Endothelial cell of umbilical vein (primary cell): ENCODE data around the gene CAMK2B. TPM values are rescaled to one million over a fixed set of nuclear protein-coding genes. Genes with fewer than 3 reads are reported as not detected.

Experiments used
- BruUV-seq: library from RNA; stranded (reverse); fragments of 400-500 nt; replicated peaks from 2 replicates; lab custom pipeline; 2021; lab: Mats Ljungman, UMichigan
- CTCF ChIA-PET: fragments of 300-600, 350-600 bp; sonication (Branson Sonifier 250); formaldehyde crosslinking; loops from one replicate; lab custom pipeline; 2021; ENCODE audit warnings: antibody characterized with exemption, inconsistent platforms; lab: Charles Lee
- POLR2A ChIA-PET: fragments of 300-600, 350-600 bp; sonication (Branson Sonifier 250); formaldehyde crosslinking; loops from one replicate; lab custom pipeline; 2021; ENCODE audit warnings: antibody characterized with exemption, inconsistent platforms; lab: Charles Lee
- DNase-seq: peaks from one replicate; pipeline ENCODE4 v3.0.0-alpha.2; 2011; ENCODE audit warnings: low read depth, low spot score
- FAIRE-seq: peaks from 2 replicates; lab custom pipeline; 2011; peaks lifted over from hg19 to GRCh38; lab: Jason Lieb, UNC
- H2AFZ ChIP-seq: 2 replicates; pipeline ENCODE4 v1.6.0; 2012; ENCODE audit warnings: low read depth, low read length, control low read depth, inconsistent platforms
- H3K27ac ChIP-seq: 2 replicates; pipeline ENCODE4 v1.5.1; 2011; ENCODE audit warnings: low read depth, mild to moderate bottlenecking, control low read depth, low read length, moderate library complexity; ENCODE audit not compliant: insufficient read depth
- H3K27me3 ChIP-seq, 2 experiments: 2 replicates each; pipeline versions ENCODE4 v1.6.0 to v1.6.1; 2011; ENCODE audit warnings: low read length in 2 of 2, mixed read lengths in 1 of 2; ENCODE audit not compliant: control insufficient read depth in 2 of 2, insufficient read depth in 2 of 2
- H3K36me3 ChIP-seq, 2 experiments: 2 replicates in 1 of 2; 3 replicates in 1 of 2; pipeline ENCODE4 v1.5.1; 2011; ENCODE audit warnings: low read length in 2 of 2, mild to moderate bottlenecking in 1 of 2, moderate library complexity in 1 of 2; ENCODE audit not compliant: control insufficient read depth in 2 of 2, insufficient read depth in 2 of 2; ENCODE audit errors: extremely low read depth in 1 of 2
- H3K4me1 ChIP-seq: 3 replicates; pipeline ENCODE4 v1.5.1; 2011; ENCODE audit warnings: mild to moderate bottlenecking, low read length; ENCODE audit not compliant: control insufficient read depth, insufficient read depth; ENCODE audit errors: extremely low read depth
- H3K4me2 ChIP-seq: 2 replicates; pipeline ENCODE4 v1.6.1; 2011; ENCODE audit warnings: low read length, control low read depth, mixed read lengths; ENCODE audit not compliant: insufficient read depth
- H3K4me3 ChIP-seq, 3 experiments: fragments of 200-600 bp in 1 of 3; sonication (generic), shearing (Covaris generic) in 1 of 3; replicated peaks in 1 of 3; 2 replicates each; pipeline ENCODE4 v1.5.1; 2011 to 2016; ENCODE audit warnings: control low read depth in 3 of 3, low read length in 3 of 3, mild to moderate bottlenecking in 2 of 3, inconsistent platforms in 1 of 3, low read depth in 1 of 3, moderate library complexity in 1 of 3; ENCODE audit not compliant: insufficient read depth in 1 of 3
- H3K79me2 ChIP-seq: 2 replicates; pipeline ENCODE4 v1.6.0; 2012; ENCODE audit warnings: low read length, inconsistent platforms; ENCODE audit not compliant: control insufficient read depth, insufficient read depth
- H3K9ac ChIP-seq: replicated peaks from 2 replicates; pipeline ENCODE3; 2011; ENCODE audit warnings: low read length, control low read depth; ENCODE audit not compliant: insufficient read depth; ENCODE audit errors: extremely low read depth
- H3K9me1 ChIP-seq: replicated peaks from 3 replicates; pipeline ENCODE4 v1.6.0; 2011; ENCODE audit warnings: mild to moderate bottlenecking, low read length; ENCODE audit not compliant: control insufficient read depth, insufficient read depth; ENCODE audit errors: extremely low read depth
- H3K9me3 ChIP-seq: replicated peaks from 2 replicates; pipeline ENCODE4 v1.5.1; 2012; ENCODE audit warnings: low read length, inconsistent platforms; ENCODE audit not compliant: control insufficient read depth, insufficient read depth
- H4K20me1 ChIP-seq: replicated peaks from 2 replicates; pipeline ENCODE3; 2011; ENCODE audit warnings: mild to moderate bottlenecking, low read length; ENCODE audit not compliant: control insufficient read depth, insufficient read depth; ENCODE audit errors: extremely low read depth
- EZH2 ChIP-seq: IDR thresholded peaks from 2 replicates; pipeline ENCODE4 v1.6.1; 2012; ENCODE audit warnings: borderline replicate concordance, low read depth, mild to moderate bottlenecking, moderate library complexity, low read length, inconsistent platforms; ENCODE audit not compliant: severe bottlenecking
- FOS ChIP-seq: IDR thresholded peaks from 2 replicates; pipeline ENCODE4 v1.6.1; 2011; ENCODE audit warnings: mild to moderate bottlenecking, low read length, moderate library complexity, borderline replicate concordance; ENCODE audit not compliant: insufficient read depth
- GATA2 ChIP-seq: IDR thresholded peaks from 2 replicates; pipeline ENCODE4 v1.7.0; 2011; ENCODE audit warnings: low read depth, mild to moderate bottlenecking, moderate library complexity, mixed read lengths, low read length; ENCODE audit not compliant: insufficient read length, insufficient read depth
- JUN ChIP-seq: IDR thresholded peaks from 2 replicates; pipeline ENCODE4 v1.6.1; 2011; ENCODE audit warnings: borderline replicate concordance, low read depth; ENCODE audit not compliant: insufficient read length, insufficient read depth
- MYC ChIP-seq: IDR thresholded peaks from one replicate; pipeline ENCODE4 v1.6.1; 2011; ENCODE audit warnings: mild to moderate bottlenecking, low read depth, low read length
- POLR2A ChIP-seq: IDR thresholded peaks from 2 replicates; pipeline ENCODE4 v1.6.1; 2012; ENCODE audit warnings: low read depth, mild to moderate bottlenecking, control low read depth, low read length
- POLR2AphosphoS5 ChIP-seq: IDR thresholded peaks from 2 replicates; pipeline ENCODE4 v1.6.1; 2012; ENCODE audit warnings: low read depth, mild to moderate bottlenecking, control low read depth, low read length, moderate library complexity; ENCODE audit not compliant: insufficient read depth
- dilution Hi-C: fragments of 300-500 bp; cut with MboI; formaldehyde crosslinking; loops from one replicate; pipeline ENCODE4 v1.15.0; 2019; ENCODE audit warnings: low sequenced_read_pairs; ENCODE audit not compliant: extremely low pct_ligation_motif_present
- intact Hi-C: fragments of 100-400 bp; cut with micrococcal nuclease; formaldehyde crosslinking; loops from one replicate; pipeline ENCODE4 v1.10.0; 2022
- polyA plus RNA-seq, 4 experiments: library from polyadenylated mRNA; depleted of rRNA in 3 of 4; stranded (reverse) in 3 of 4; unstranded in 1 of 4; fragments of >200 nt; gene quantifications; 2 replicates each; pipeline versions ENCODE4 v1.2.1 to v1.2.3, GENCODE V29; 2011 to 2012; ENCODE audit warnings: missing spikeins in 1 of 4
- total RNA-seq: library from RNA; stranded (reverse); gene quantifications from 2 replicates; pipeline ENCODE4 v1.2.3, GENCODE V29; 2021
- TF ChIP-seq, protein P1 (sequence below), 2 donors: IDR thresholded peaks; 1 replicate in 1 of 2; 2 replicates in 1 of 2; pipeline ENCODE4 v1.5.1; 2011; ENCODE audit warnings: low read length in 2 of 2, mild to moderate bottlenecking in 2 of 2, moderate library complexity in 2 of 2, control low read depth in 1 of 2, inconsistent platforms in 1 of 2, low read depth in 1 of 2; ENCODE audit not compliant: insufficient read depth in 1 of 2; ENCODE audit errors: extremely low read depth in 1 of 2
- TF ChIP-seq, protein P2 (sequence below): IDR thresholded peaks from 2 replicates; pipeline ENCODE4 v1.6.1; 2011; ENCODE audit not compliant: insufficient read depth, insufficient read length

Gene CAMK2B
- total and polyA plus RNA-seq, 2 donors (not counting 3 experiments of a cell fraction or from before 2014, with no cell fraction given): 0.57 to 1.6 TPM

GRCh38 chr7:44272456-44272855, 52.9 kb downstream of the CAMK2B start:
- H3K27me3 ChIP-seq: peaks cover 0 to 3% of the 10 kb centered on the region in 2 experiments
- dilution Hi-C loops (no loop called here), intact Hi-C loops (no loop called here)
- no peak for FAIRE-seq
- no peak overlapping the region for H3K4me3 ChIP-seq
- no peak overlapping the region for H2AFZ ChIP-seq
- H3K9ac ChIP-seq: no peak overlapping the region
- H3K27ac ChIP-seq: no peak overlapping the region
- ChIA-PET POLR2A (no interaction called here), CTCF (interaction anchor here (1.1 kb wide), 1 partner anchor 56 kb away, joined by 3 read pairs; no protein-coding TSS in a partner anchor)
- no TSS peak for BruUV-seq
- H3K4me1 ChIP-seq: no peaks in the 10 kb centered on the region
- no peaks in the 10 kb centered on the region for H4K20me1 ChIP-seq
- DNase-seq: no peak
- no peaks in the 10 kb centered on the region for H3K9me3 ChIP-seq
- no peaks in the 10 kb centered on the region for H3K9me1 ChIP-seq
- H3K36me3 ChIP-seq: no peaks in the 10 kb centered on the region
- H3K79me2 ChIP-seq: no peaks in the 10 kb centered on the region
- H3K4me2 ChIP-seq: no peak overlapping the region
- TF ChIP-seq, protein P1, sequence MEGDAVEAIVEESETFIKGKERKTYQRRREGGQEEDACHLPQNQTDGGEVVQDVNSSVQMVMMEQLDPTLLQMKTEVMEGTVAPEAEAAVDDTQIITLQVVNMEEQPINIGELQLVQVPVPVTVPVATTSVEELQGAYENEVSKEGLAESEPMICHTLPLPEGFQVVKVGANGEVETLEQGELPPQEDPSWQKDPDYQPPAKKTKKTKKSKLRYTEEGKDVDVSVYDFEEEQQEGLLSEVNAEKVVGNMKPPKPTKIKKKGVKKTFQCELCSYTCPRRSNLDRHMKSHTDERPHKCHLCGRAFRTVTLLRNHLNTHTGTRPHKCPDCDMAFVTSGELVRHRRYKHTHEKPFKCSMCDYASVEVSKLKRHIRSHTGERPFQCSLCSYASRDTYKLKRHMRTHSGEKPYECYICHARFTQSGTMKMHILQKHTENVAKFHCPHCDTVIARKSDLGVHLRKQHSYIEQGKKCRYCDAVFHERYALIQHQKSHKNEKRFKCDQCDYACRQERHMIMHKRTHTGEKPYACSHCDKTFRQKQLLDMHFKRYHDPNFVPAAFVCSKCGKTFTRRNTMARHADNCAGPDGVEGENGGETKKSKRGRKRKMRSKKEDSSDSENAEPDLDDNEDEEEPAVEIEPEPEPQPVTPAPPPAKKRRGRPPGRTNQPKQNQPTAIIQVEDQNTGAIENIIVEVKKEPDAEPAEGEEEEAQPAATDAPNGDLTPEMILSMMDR (IDR thresholded peaks at IDR 0.05; ENCODE audit: extremely low read depth in 1 of 2, insufficient read depth in 1 of 2, low read depth in 1 of 2, low read length in 2 of 2): no peak
- TF ChIP-seq POLR2AphosphoS5: no peak
- no peak for TF ChIP-seq MYC
- no peak for TF ChIP-seq GATA2
- TF ChIP-seq JUN: no peak
- no peak for TF ChIP-seq FOS
- TF ChIP-seq POLR2A: no peak
- TF ChIP-seq EZH2: no peak
- TF ChIP-seq, protein P2, sequence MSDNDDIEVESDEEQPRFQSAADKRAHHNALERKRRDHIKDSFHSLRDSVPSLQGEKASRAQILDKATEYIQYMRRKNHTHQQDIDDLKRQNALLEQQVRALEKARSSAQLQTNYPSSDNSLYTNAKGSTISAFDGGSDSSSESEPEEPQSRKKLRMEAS: no peak
